Measurements from ENCODE around the gene CDCA4.
A peak's percentile ranks its signal among the peaks of the same experiment; 100 is the strongest.

The CDCA4 gene

DNA sequence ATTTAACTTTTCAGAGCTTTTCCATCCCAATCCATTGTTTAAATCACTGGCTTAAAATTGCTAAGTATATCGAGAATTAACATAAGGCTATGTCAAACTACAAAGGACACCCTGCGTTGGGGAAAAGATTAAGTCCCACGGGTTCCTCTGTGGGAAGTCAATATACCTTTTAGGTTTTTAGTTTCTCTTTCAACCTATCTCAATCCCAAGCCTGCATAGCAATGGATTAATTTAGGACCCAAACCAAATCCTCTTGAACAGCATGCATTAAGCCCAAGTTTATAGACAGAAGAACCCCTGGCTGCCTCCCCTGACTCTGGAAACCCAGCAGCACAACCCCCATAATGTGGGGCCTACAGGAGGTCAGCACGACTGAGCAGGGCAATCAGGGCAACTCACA is 6.3 kb downstream of the CDCA4 start:
- H3K27ac ChIP-seq: 0 out of 2 replicates have a peak overlapping the region, but pooled peaks have one; percentile 2

DNA sequence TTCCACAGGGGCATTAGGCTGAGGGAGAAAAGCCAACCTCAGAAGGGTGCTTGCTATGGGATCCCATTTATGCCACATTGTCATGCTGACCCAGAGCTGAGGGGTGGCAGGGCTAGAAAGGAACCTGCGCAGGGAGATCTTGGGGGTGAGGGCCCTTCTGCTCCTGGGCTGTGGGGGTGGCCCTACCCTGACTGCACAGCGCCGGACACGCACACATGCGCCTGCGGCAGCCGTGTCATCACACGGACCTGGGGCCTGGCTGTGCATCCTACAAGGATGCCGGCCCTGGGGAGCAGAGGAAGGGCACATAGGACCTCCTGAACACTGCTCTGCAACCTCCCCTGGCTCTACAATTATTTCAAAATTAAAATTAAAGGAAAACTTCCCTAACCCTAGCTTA is 6.9 kb downstream of the CDCA4 start:
- 0 out of 2 replicates have a peak overlapping the region, but pooled peaks have one; percentile 2 for H3K27ac ChIP-seq

More for the DNA sequence above, 6.3 kb downstream of the CDCA4 start:
- TF ChIP-seq ZFX (IDR thresholded peaks at IDR 0.05; ENCODE audit: borderline replicate concordance): no peak
- TF ChIP-seq, protein P1, sequence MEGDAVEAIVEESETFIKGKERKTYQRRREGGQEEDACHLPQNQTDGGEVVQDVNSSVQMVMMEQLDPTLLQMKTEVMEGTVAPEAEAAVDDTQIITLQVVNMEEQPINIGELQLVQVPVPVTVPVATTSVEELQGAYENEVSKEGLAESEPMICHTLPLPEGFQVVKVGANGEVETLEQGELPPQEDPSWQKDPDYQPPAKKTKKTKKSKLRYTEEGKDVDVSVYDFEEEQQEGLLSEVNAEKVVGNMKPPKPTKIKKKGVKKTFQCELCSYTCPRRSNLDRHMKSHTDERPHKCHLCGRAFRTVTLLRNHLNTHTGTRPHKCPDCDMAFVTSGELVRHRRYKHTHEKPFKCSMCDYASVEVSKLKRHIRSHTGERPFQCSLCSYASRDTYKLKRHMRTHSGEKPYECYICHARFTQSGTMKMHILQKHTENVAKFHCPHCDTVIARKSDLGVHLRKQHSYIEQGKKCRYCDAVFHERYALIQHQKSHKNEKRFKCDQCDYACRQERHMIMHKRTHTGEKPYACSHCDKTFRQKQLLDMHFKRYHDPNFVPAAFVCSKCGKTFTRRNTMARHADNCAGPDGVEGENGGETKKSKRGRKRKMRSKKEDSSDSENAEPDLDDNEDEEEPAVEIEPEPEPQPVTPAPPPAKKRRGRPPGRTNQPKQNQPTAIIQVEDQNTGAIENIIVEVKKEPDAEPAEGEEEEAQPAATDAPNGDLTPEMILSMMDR (IDR thresholded peaks at IDR 0.05): no peak

DNA sequence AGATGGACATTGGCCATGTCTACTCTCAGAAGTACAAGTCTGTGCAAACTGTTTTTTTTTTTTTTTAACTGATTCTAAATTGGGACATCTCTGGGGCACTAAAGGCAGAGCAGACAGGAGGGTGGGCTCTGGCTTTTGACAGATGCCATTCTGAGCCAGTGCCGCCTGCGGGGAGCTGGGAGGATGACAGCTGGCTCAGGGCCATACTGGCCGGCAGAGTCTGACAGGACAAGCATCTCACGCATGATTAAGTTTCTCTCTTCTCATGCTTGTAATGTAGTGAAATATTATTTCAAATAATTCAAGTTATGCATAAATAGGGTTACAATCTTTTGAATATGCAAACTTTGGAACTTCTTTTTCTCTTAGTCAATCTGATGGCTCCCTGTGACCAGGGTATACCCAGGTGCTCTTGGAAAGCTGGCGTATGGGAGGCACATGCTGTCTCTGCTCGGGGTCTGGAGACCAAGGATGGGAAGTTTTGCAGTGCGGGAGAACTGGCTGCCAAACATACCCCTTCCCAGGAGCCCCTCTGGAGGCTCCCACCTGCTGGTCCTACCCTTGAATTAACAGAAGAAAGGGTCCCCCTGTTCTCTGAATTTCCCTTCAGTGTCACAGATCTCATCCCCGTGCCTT is 7.6 kb downstream of the CDCA4 start:
- TF ChIP-seq ZFX (IDR thresholded peaks at IDR 0.05; ENCODE audit: borderline replicate concordance): no peak
- TF ChIP-seq, protein P1 (IDR thresholded peaks at IDR 0.05): no peak
- H3K27ac ChIP-seq: 0 out of 2 replicates have a peak overlapping the region, but pooled peaks have one; percentile 2

More for the DNA sequence above, 6.9 kb downstream of the CDCA4 start:
- TF ChIP-seq, protein P1 (IDR thresholded peaks at IDR 0.05): no peak
- TF ChIP-seq ZFX (IDR thresholded peaks at IDR 0.05; ENCODE audit: borderline replicate concordance): no peak

DNA sequence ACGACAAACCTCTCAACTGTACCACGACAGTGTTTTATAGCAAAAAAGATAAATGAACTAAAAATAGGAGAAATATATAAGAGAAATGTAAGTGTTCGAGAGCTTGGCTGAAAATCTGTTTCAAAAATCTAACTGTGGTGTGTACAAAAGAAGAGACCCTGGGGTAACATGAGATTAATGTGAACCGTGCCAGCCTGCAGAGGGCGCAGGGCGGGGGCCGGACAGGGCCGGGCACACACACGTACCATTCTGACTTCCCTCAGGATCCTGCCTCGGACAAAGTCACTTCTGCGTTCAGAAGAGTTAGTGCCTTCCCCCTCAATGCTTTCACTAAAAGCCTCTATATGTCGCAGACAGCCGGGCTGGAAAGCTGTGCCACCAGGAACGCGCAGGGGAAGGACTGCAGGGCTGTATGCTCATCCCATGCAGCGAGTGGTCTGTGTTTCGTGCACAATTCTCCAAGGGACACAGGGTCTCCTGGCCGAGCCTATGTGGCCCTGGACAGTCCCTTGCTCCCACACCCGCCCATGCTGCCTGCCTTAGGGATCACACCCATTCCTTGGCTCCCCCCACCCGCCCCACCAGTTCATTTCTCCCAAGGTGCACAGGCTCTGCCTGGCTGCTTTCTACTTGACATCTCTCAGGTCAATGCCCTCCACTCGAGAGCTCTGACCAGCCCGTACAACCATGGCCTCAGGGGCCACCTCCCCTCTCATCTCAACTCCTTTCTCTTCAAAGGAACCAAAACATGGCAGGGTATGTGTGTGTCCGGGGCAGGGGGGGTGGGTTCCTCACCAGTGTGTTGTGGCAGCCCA is 8.5 kb downstream of the CDCA4 start:
- no peak overlapping the region for H3K27ac ChIP-seq
- TF ChIP-seq, protein P1 (IDR thresholded peaks at IDR 0.05): peak; percentile 51
- TF ChIP-seq ZFX (IDR thresholded peaks at IDR 0.05; ENCODE audit: borderline replicate concordance): no peak

DNA sequence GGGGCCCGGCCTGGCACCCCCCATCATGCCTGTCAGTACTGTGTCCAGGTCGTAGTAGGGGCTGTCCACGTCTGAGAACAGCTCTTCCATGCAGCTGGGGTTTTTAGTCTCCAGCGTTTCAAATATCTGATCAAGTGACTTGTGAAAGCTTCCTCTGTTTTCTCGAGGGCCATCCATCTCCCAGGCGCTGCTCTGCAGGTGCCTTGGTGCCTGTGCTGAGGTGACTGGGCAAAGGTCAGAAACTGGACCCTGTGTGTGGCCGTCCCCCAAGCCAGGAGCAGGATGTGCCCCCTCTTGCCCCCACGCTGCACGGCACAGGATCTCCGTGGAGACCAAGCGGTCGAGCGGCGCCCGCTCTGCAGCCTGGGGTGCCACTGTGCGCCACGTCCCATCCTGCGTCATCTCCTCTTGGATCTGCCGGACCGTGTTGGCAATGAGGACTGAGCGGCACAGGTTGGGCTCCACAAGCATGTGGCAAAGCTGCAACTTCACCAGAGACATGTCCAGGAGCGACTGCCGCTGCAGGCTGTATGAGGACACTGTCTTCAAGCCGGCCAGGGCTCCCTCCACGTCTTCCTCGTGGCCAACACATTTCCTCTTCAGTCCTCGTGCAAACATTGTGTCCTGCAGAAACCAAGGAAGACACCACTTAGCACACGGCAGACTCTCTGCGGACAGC is 9.4 kb downstream of the CDCA4 start:
- no peak overlapping the region for H3K27ac ChIP-seq
- TF ChIP-seq, protein P1 (IDR thresholded peaks at IDR 0.05): no peak
- no peak for TF ChIP-seq ZFX (IDR thresholded peaks at IDR 0.05; ENCODE audit: borderline replicate concordance)

DNA sequence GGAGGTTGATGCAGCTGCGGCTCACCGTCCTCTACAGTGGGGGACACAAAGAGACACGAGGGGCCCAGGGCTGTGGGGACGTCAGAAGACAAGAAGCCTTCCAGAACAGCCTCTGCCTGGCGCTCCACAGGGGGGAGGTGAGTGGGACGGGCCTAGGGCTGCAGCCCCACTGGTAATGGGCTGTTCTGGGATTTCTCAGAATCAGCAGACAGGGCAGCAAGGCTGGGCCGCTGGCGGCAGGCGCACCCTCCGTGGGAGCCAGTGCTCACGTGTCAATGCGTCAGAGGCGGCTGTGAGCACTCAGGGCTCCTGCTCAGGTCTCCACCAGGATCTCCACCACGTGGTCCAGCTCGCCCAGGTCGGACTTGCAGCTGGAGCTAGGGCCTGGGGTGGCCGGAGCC is 10.0 kb downstream of the CDCA4 start:
- no peak overlapping the region for H3K27ac ChIP-seq
- TF ChIP-seq ZFX (IDR thresholded peaks at IDR 0.05; ENCODE audit: borderline replicate concordance): no peak
- TF ChIP-seq, protein P1 (IDR thresholded peaks at IDR 0.05): no peak

Data from 22Rv1 (cell line).